ENCODE data around the gene MIX23.

Gene MIX23

DNA sequence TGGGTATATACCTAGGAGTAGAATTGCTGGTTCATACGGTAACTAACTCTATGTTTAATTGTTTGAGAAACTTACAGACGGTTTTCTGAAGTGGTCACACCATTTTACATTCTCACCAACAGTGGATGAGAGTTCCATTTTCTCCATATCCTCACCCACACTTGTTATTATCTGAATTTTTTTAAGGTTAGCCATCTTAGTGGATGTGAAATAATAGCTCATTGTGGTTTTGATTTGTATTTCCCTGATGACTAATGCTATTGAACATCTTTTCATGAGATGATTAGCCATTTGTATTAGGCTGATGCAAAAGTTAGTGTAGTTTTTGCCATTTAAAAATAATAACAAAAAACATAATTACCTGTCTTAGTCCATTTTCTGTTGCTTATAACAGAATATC lies 39.4 kb downstream of the MIX23 start:
- DNase-seq: no peak
- Histone ChIP-seq H3K36me3 (ENCODE audit: control insufficient read depth in 4 of 4, insufficient read depth in 4 of 4, low read length in 3 of 4) (no peaks in the 10 kb centered on the region), H3K27ac (ENCODE audit: insufficient read depth in 1 of 2, low read depth in 1 of 2, low read length in 2 of 2, poor library complexity in 1 of 2, severe bottlenecking in 2 of 2) (no peak overlapping the region), H3K4me3 (ENCODE audit: control insufficient read depth in 1 of 7, extremely low read depth in 1 of 7, insufficient read depth in 4 of 7, low read depth in 2 of 7, low read length in 6 of 7) (no peak overlapping the region), H3K4me1 (ENCODE audit: control extremely low read depth in 1 of 4, control insufficient read depth in 4 of 4, insufficient read depth in 4 of 4, low read length in 3 of 4) (no peaks in the 10 kb centered on the region), H3K9me3 (ENCODE audit: control extremely low read depth in 1 of 5, control insufficient read depth in 4 of 5, insufficient read depth in 2 of 5, low read depth in 1 of 5, low read length in 4 of 5) (peaks cover 0 to 4% (median 3%) of the 10 kb centered on the region in 5 experiments), H3K27me3 (replicated peaks in 2 of 5; ENCODE audit: control insufficient read depth in 4 of 5, insufficient read depth in 5 of 5, low read length in 4 of 5) (no peaks in the 10 kb centered on the region)
- CTCF ChIA-PET: no interaction called here
- POLR2A ChIA-PET: no interaction called here
- WGBS (ENCODE audit: insufficient coverage): no CpG with 5 or more reads among the region's 2 CpGs

DNA sequence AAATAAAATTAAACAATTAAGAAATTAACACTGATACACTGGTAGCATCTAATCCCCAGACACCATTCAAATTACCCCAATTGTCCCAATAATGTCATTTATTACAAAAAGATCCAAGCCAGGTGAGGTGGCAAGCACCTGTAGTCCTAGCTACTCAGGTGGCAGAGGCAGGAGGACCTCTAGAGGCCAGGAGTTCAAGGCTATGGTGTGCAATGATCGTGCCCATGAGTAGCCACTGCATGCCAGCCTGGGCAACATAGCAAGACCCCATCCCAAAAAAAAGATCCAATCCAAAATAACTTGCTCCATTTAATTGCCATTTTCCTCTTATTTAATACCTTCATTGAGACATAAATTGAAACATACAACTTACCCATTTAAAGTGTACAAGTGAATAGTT lies 40.2 kb downstream of the MIX23 start:
- H3K36me3 ChIP-seq (ENCODE audit: control insufficient read depth in 4 of 4, insufficient read depth in 4 of 4, low read length in 3 of 4): no peaks in the 10 kb centered on the region
- H3K4me3 ChIP-seq (ENCODE audit: control insufficient read depth in 1 of 7, extremely low read depth in 1 of 7, insufficient read depth in 4 of 7, low read depth in 2 of 7, low read length in 6 of 7): no peak overlapping the region
- no peak for DNase-seq
- CTCF ChIA-PET: no interaction called here
- H3K9me3 ChIP-seq (ENCODE audit: control extremely low read depth in 1 of 5, control insufficient read depth in 4 of 5, insufficient read depth in 2 of 5, low read depth in 1 of 5, low read length in 4 of 5): peaks cover 0 to 4% (median under 1%) of the 10 kb centered on the region in 5 experiments
- no peaks in the 10 kb centered on the region for H3K4me1 ChIP-seq (ENCODE audit: control extremely low read depth in 1 of 4, control insufficient read depth in 4 of 4, insufficient read depth in 4 of 4, low read length in 3 of 4)
- POLR2A ChIA-PET: no interaction called here
- WGBS (ENCODE audit: insufficient coverage): 100% methylated on average over 1 of the region's 1 CpG
- no peaks in the 10 kb centered on the region for H3K27me3 ChIP-seq (replicated peaks in 2 of 5; ENCODE audit: control insufficient read depth in 4 of 5, insufficient read depth in 5 of 5, low read length in 4 of 5)
- H3K27ac ChIP-seq (ENCODE audit: insufficient read depth in 1 of 2, low read depth in 1 of 2, low read length in 2 of 2, poor library complexity in 1 of 2, severe bottlenecking in 2 of 2): no peak overlapping the region

DNA sequence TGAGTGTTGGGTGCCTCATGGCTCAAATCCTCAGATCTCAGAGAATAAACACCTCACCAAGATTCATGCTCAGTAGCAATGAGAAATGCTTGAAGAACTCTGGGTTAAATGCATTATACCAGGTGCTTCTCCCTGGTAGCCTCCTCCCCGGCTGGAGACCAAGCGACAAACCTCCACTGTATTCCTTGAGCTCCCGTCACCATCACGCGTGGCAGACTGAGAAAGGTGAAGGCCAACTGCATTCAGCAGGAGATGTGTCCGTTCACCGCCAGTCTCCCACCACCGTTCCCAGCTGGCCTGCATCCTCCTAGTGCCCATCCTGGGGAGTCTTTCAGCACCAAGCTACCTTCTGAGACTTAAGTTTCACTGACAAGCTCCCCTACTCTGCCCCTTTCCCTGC lies 50.5 kb downstream of the MIX23 start:
- CTCF ChIA-PET: interaction anchor here (0.8 kb wide), 1 partner anchor 34 kb away, joined by 4 read pairs; no protein-coding TSS in a partner anchor

DNA sequence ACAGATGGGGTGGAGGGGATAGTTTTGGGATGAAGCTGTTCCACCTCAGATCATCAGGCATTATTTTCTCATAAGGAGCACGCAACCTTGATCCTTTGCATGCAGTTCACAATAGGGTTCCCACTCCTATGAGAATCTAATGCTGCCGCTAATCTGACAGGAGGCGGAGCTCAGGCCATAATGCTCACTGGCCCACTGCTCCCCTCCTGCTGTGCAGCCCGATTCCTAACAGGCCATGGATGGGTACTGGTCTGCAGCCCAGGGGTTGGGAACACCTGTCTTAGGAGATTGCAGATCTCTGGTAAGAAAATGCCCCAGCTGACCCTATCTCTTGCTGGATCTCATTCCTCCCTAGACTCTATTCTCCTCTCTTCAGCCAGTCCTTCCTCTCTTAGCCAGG lies 51.1 kb downstream of the MIX23 start:
- no peaks in the 10 kb centered on the region for H3K4me1 ChIP-seq (ENCODE audit: control extremely low read depth in 1 of 4, control insufficient read depth in 4 of 4, insufficient read depth in 4 of 4, low read length in 3 of 4)
- no peaks in the 10 kb centered on the region for H3K9me3 ChIP-seq (ENCODE audit: control extremely low read depth in 1 of 5, control insufficient read depth in 4 of 5, insufficient read depth in 2 of 5, low read depth in 1 of 5, low read length in 4 of 5)
- no peaks in the 10 kb centered on the region for H3K36me3 ChIP-seq (ENCODE audit: control insufficient read depth in 4 of 4, insufficient read depth in 4 of 4, low read length in 3 of 4)
- no peak overlapping the region for H3K27ac ChIP-seq (ENCODE audit: insufficient read depth in 1 of 2, low read depth in 1 of 2, low read length in 2 of 2, poor library complexity in 1 of 2, severe bottlenecking in 2 of 2)
- peaks cover 0 to 3% (median 0%) of the 10 kb centered on the region in 5 experiments for H3K27me3 ChIP-seq (replicated peaks in 2 of 5; ENCODE audit: control insufficient read depth in 4 of 5, insufficient read depth in 5 of 5, low read length in 4 of 5)
- DNase-seq: no peak
- ChIA-PET CTCF (interaction anchor here (1.3 kb wide), 1 partner anchor 10 kb away, joined by 4 read pairs; no protein-coding TSS in a partner anchor), POLR2A (no interaction called here)
- no peak overlapping the region for H3K4me3 ChIP-seq (ENCODE audit: control insufficient read depth in 1 of 7, extremely low read depth in 1 of 7, insufficient read depth in 4 of 7, low read depth in 2 of 7, low read length in 6 of 7)
- WGBS (ENCODE audit: insufficient coverage): 97% methylated on average over 4 of the region's 4 CpGs

More for the DNA sequence above, 50.5 kb downstream of the MIX23 start:
- POLR2A ChIA-PET: no interaction called here
- Histone ChIP-seq H3K4me3 (ENCODE audit: control insufficient read depth in 1 of 7, extremely low read depth in 1 of 7, insufficient read depth in 4 of 7, low read depth in 2 of 7, low read length in 6 of 7) (no peak overlapping the region), H3K27me3 (replicated peaks in 2 of 5; ENCODE audit: control insufficient read depth in 4 of 5, insufficient read depth in 5 of 5, low read length in 4 of 5) (peaks cover 0 to 3% (median 0%) of the 10 kb centered on the region in 5 experiments), H3K27ac (ENCODE audit: insufficient read depth in 1 of 2, low read depth in 1 of 2, low read length in 2 of 2, poor library complexity in 1 of 2, severe bottlenecking in 2 of 2) (no peak overlapping the region), H3K9me3 (ENCODE audit: control extremely low read depth in 1 of 5, control insufficient read depth in 4 of 5, insufficient read depth in 2 of 5, low read depth in 1 of 5, low read length in 4 of 5) (no peaks in the 10 kb centered on the region), H3K36me3 (ENCODE audit: control insufficient read depth in 4 of 4, insufficient read depth in 4 of 4, low read length in 3 of 4) (no peaks in the 10 kb centered on the region), H3K4me1 (ENCODE audit: control extremely low read depth in 1 of 4, control insufficient read depth in 4 of 4, insufficient read depth in 4 of 4, low read length in 3 of 4) (no peaks in the 10 kb centered on the region)
- WGBS (ENCODE audit: insufficient coverage): 92% methylated on average over 8 of the region's 8 CpGs
- DNase-seq: no peak

DNA sequence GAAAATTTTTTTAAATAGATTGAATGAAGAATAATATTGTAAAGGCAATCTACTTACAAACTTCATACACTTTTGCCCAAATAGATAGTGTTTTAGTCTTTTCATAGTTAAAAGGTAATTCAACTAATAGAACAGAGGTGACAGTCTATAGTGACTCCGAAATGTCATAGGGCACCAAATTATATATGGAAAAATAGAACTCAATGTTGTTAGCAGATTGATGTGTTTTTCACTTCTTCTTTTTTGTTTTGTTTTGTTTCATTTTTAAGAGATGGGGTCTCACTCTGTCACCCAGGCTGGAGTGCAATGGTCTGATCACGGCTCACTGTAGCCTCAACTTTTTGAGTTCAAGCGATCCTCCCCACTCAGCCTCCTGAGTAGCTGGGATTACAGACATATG lies 57.3 kb downstream of the MIX23 start:
- DNase-seq: no peak
- ChIA-PET POLR2A (no interaction called here), CTCF (interaction anchor here (1.6 kb wide), 1 partner anchor 14 kb away, joined by 4 read pairs; no protein-coding TSS in a partner anchor)
- peak overlapping the region in 1 of 7 experiments; percentile 69 for H3K4me3 ChIP-seq (ENCODE audit: control insufficient read depth in 1 of 7, extremely low read depth in 1 of 7, insufficient read depth in 4 of 7, low read depth in 2 of 7, low read length in 6 of 7)
- H3K4me1 ChIP-seq (ENCODE audit: control extremely low read depth in 1 of 4, control insufficient read depth in 4 of 4, insufficient read depth in 4 of 4, low read length in 3 of 4): no peaks in the 10 kb centered on the region
- 100% methylated on average over 1 of the region's 3 CpGs for WGBS (ENCODE audit: insufficient coverage)
- no peaks in the 10 kb centered on the region for H3K36me3 ChIP-seq (ENCODE audit: control insufficient read depth in 4 of 4, insufficient read depth in 4 of 4, low read length in 3 of 4)
- H3K27ac ChIP-seq (ENCODE audit: insufficient read depth in 1 of 2, low read depth in 1 of 2, low read length in 2 of 2, poor library complexity in 1 of 2, severe bottlenecking in 2 of 2): no peak overlapping the region
- peaks cover 0 to 2% (median 0%) of the 10 kb centered on the region in 5 experiments for H3K27me3 ChIP-seq (replicated peaks in 2 of 5; ENCODE audit: control insufficient read depth in 4 of 5, insufficient read depth in 5 of 5, low read length in 4 of 5)
- no peaks in the 10 kb centered on the region for H3K9me3 ChIP-seq (ENCODE audit: control extremely low read depth in 1 of 5, control insufficient read depth in 4 of 5, insufficient read depth in 2 of 5, low read depth in 1 of 5, low read length in 4 of 5)

DNA sequence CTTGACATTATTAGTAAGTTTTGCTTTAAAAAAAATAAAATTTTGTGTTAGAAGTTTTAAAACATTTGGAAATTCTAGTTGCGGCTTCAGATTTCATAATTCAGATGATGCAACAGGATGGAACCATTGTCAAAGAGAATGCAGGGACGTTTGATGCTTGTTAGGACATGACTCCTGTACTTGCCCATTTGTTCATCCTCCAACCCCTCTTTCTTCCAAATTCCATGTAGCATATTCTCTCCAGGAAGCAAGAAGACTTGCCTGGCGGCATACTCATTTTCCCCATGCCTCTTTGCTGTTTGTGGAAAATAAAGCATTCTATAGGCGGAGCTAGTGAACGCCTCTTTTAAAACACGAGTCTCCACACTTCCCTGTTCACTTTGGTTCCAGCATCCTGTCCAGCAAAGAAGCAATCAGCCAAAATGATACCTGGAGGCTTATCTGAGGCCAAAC lies 58.1 kb downstream of the MIX23 start, which contains the start of gene CSTA:
TSS of gene CSTA (plus strand) at position 378 of the 453 bp plus-strand sequence. CDS start at position 423, 45 bp downstream.
- DNase-seq: peak in 2 of 3 donors; percentile 20 to 22
- peaks cover 0 to 5% (median 0%) of the 10 kb centered on the region in 5 experiments for H3K9me3 ChIP-seq (ENCODE audit: control extremely low read depth in 1 of 5, control insufficient read depth in 4 of 5, insufficient read depth in 2 of 5, low read depth in 1 of 5, low read length in 4 of 5)
- H3K4me1 ChIP-seq (ENCODE audit: control extremely low read depth in 1 of 4, control insufficient read depth in 4 of 4, insufficient read depth in 4 of 4, low read length in 3 of 4): no peaks in the 10 kb centered on the region
- H3K27ac ChIP-seq (ENCODE audit: insufficient read depth in 1 of 2, low read depth in 1 of 2, low read length in 2 of 2, poor library complexity in 1 of 2, severe bottlenecking in 2 of 2): no peak within 1 kb of the TSS
- WGBS (ENCODE audit: insufficient coverage): no CpG with 5 or more reads among the region's 6 CpGs
- POLR2A ChIA-PET: no interaction called here
- no peaks in the 10 kb centered on the region for H3K36me3 ChIP-seq (ENCODE audit: control insufficient read depth in 4 of 4, insufficient read depth in 4 of 4, low read length in 3 of 4)
- peaks cover 0 to 2% (median 0%) of the 10 kb centered on the region in 5 experiments for H3K27me3 ChIP-seq (replicated peaks in 2 of 5; ENCODE audit: control insufficient read depth in 4 of 5, insufficient read depth in 5 of 5, low read length in 4 of 5)
- CTCF ChIA-PET: interaction anchor here (1.6 kb wide), 1 partner anchor 15 kb away, joined by 4 read pairs; no protein-coding TSS in a partner anchor
- peak within 1 kb of the TSS in 1 of 7 experiments; percentile 69 for H3K4me3 ChIP-seq (ENCODE audit: control insufficient read depth in 1 of 7, extremely low read depth in 1 of 7, insufficient read depth in 4 of 7, low read depth in 2 of 7, low read length in 6 of 7)

DNA sequence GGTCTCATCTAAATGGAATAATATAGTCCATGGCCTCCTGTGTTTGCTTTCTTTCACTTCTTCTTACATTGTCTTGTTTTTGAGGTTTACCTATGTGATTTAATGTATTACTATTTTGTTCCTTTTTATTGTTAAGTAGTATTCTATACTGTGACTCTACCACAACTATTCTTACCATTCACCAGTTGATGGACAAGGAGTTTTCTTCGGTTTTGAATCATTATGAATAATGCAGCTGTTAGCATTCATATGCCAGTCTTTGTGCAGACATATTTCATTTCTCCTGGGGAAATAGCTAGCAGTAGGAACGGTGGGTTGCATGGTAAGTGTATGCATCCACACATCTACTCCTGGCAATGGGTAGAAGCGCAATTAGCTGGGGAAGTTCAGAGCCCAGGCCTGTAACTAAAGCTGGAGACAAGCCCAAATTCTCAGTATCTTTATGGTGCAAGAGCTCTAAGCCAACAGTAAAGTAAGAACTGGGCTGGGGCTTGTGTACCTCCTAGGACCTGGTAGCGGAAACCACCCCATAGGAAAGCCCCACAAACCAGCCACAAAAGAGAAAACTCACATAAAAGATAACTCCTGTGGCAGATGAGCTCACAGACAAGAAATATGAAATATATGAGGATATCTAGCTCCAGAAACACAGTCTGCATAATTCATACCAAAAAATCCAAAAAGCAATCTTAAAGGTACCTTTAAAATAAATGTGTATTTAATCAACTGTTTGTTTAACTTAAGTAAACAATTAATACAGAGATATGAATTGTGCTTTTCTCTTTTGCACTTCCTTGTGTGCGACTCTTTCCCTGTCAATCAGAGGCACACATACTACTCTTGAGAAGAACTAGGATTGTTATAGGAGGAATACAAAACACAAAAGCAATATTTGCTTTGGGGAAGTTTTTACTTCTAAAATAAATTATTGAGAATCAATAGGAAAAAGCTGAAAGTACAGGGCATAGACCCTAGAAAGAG lies 60.6 kb downstream of the MIX23 start:
- CTCF ChIA-PET: interaction anchor here (0.6 to 1.2 kb wide), 2 partner anchors 9 to 31 kb away, joined by 3 to 4 read pairs; no protein-coding TSS in a partner anchor
- peaks cover 0 to 2% (median 2%) of the 10 kb centered on the region in 5 experiments for H3K27me3 ChIP-seq (replicated peaks in 2 of 5; ENCODE audit: control insufficient read depth in 4 of 5, insufficient read depth in 5 of 5, low read length in 4 of 5)
- H3K4me1 ChIP-seq (ENCODE audit: control extremely low read depth in 1 of 4, control insufficient read depth in 4 of 4, insufficient read depth in 4 of 4, low read length in 3 of 4): no peaks in the 10 kb centered on the region
- H3K9me3 ChIP-seq (ENCODE audit: control extremely low read depth in 1 of 5, control insufficient read depth in 4 of 5, insufficient read depth in 2 of 5, low read depth in 1 of 5, low read length in 4 of 5): peaks cover 0 to 14% (median 2%) of the 10 kb centered on the region in 5 experiments
- POLR2A ChIA-PET: no interaction called here
- H3K27ac ChIP-seq (ENCODE audit: insufficient read depth in 1 of 2, low read depth in 1 of 2, low read length in 2 of 2, poor library complexity in 1 of 2, severe bottlenecking in 2 of 2): no peak overlapping the region
- WGBS (ENCODE audit: insufficient coverage): 90% methylated on average over 2 of the region's 5 CpGs
- DNase-seq: peak in 2 of 3 donors; percentile 15 to 33
- no peak overlapping the region for H3K4me3 ChIP-seq (ENCODE audit: control insufficient read depth in 1 of 7, extremely low read depth in 1 of 7, insufficient read depth in 4 of 7, low read depth in 2 of 7, low read length in 6 of 7)
- no peaks in the 10 kb centered on the region for H3K36me3 ChIP-seq (ENCODE audit: control insufficient read depth in 4 of 4, insufficient read depth in 4 of 4, low read length in 3 of 4)
